Liver (tissue), 9 donors: ENCODE measurements around the gene PGGT1B. TPM values are rescaled to one million over a fixed set of nuclear protein-coding genes. Genes with fewer than 3 reads are reported as not detected.

Experiments
- DNase-seq: peaks from one replicate; pipeline ENCODE4 v3.0.0-alpha.2; 2017; ENCODE audit warnings: low spot score
- H3K27ac ChIP-seq, 2 donors: one replicate each; pipeline ENCODE4 v1.7.0; 2013; ENCODE audit warnings: inconsistent platforms in 2 of 2, low read length in 2 of 2, control low read depth in 1 of 2, low read depth in 1 of 2, mild to moderate bottlenecking in 1 of 2
- H3K27me3 ChIP-seq, 4 donors: one replicate each; pipeline versions ENCODE4 v1.6.1 to v1.7.0; 2013; ENCODE audit warnings: low read length in 3 of 4, inconsistent platforms in 1 of 4, mild to moderate bottlenecking in 1 of 4, moderate library complexity in 1 of 4; ENCODE audit not compliant: control insufficient read depth in 4 of 4, insufficient read depth in 4 of 4
- H3K36me3 ChIP-seq, 4 donors: one replicate each; pipeline versions ENCODE4 v1.6.1 to v1.7.0; 2013; ENCODE audit warnings: low read length in 3 of 4, mild to moderate bottlenecking in 3 of 4, low read depth in 1 of 4, moderate library complexity in 1 of 4; ENCODE audit not compliant: control insufficient read depth in 4 of 4, insufficient read depth in 3 of 4
- H3K4me1 ChIP-seq, 4 donors: one replicate each; pipeline versions ENCODE4 v1.6.1 to v1.7.0; 2013; ENCODE audit warnings: low read length in 3 of 4, mild to moderate bottlenecking in 3 of 4, moderate library complexity in 1 of 4; ENCODE audit not compliant: control insufficient read depth in 4 of 4, insufficient read depth in 4 of 4
- H3K4me3 ChIP-seq, 3 donors: one replicate each; pipeline versions ENCODE4 v1.6.1 to v1.7.0; 2013; ENCODE audit warnings: low read length in 3 of 3, control low read depth in 1 of 3, low read depth in 1 of 3, mild to moderate bottlenecking in 1 of 3
- H3K9ac ChIP-seq, 2 donors: one replicate each; pipeline ENCODE4 v1.7.0; 2013; ENCODE audit warnings: low read length in 2 of 2, mild to moderate bottlenecking in 2 of 2, moderate library complexity in 2 of 2, control low read depth in 1 of 2, low read depth in 1 of 2
- H3K9me3 ChIP-seq, 4 donors: one replicate each; pipeline versions ENCODE4 v1.6.1 to v1.7.0; 2013; ENCODE audit warnings: low read length in 3 of 4; ENCODE audit not compliant: control insufficient read depth in 4 of 4
- EGR1 ChIP-seq, 2 donors: IDR thresholded peaks; 2 replicates each; pipeline ENCODE4 v1.6.1; 2016 to 2018; ENCODE audit warnings: antibody characterized with exemption in 2 of 2, low read depth in 2 of 2
- FOXA1 ChIP-seq: IDR thresholded peaks from 2 replicates; pipeline ENCODE4 v1.6.1; 2016; ENCODE audit warnings: antibody characterized with exemption
- FOXA2 ChIP-seq: IDR thresholded peaks from 2 replicates; pipeline ENCODE4 v1.6.1; 2016; ENCODE audit warnings: antibody characterized with exemption
- GABPA ChIP-seq, 2 donors: IDR thresholded peaks in 1 of 2; conservative IDR thresholded peaks in 1 of 2; 2 replicates each; pipeline ENCODE4 v1.6.1; 2016; ENCODE audit warnings: antibody characterized with exemption in 2 of 2, mild to moderate bottlenecking in 1 of 2, moderate library complexity in 1 of 2
- HNF4A ChIP-seq, 2 donors: conservative IDR thresholded peaks; 2 replicates each; pipeline ENCODE4 v1.6.1; 2016; ENCODE audit warnings: antibody characterized with exemption in 2 of 2, mild to moderate bottlenecking in 2 of 2
- HNF4G ChIP-seq: IDR thresholded peaks from 2 replicates; pipeline ENCODE4 v1.6.1; 2016; ENCODE audit warnings: antibody characterized with exemption
- JUND ChIP-seq, 2 donors: IDR thresholded peaks; 2 replicates each; pipeline ENCODE4 v1.6.1; 2016; ENCODE audit warnings: antibody characterized with exemption in 2 of 2
- NR2F2 ChIP-seq: IDR thresholded peaks from 2 replicates; pipeline ENCODE4 v1.6.1; 2016; ENCODE audit warnings: antibody characterized with exemption
- RAD21 ChIP-seq, 2 donors: IDR thresholded peaks; 2 replicates each; pipeline ENCODE4 v1.6.1; 2016; ENCODE audit warnings: antibody characterized with exemption in 2 of 2, mild to moderate bottlenecking in 2 of 2
- TAF1 ChIP-seq: conservative IDR thresholded peaks from 2 replicates; pipeline ENCODE4 v1.6.1; 2016; ENCODE audit warnings: antibody characterized with exemption, mild to moderate bottlenecking
- YY1 ChIP-seq: IDR thresholded peaks from 2 replicates; pipeline ENCODE4 v1.6.1; 2016; ENCODE audit warnings: antibody characterized with exemption, mild to moderate bottlenecking
- WGBS: extraction: QIAGEN DNeasy Blood & Tissue Kit; methylation state at CpG from one replicate; pipeline ENCODE4 v1.1.7; 2013; 5-methylcytosine and 5-hydroxymethylcytosine counted together
- polyA plus RNA-seq, 2 donors: library from polyadenylated mRNA; stranded (reverse) in 1 of 2; unstranded in 1 of 2; fragments of 200-250 nt in 1 of 2; fragments of >200 nt in 1 of 2; fragmentation: Nextera tagmentation in 1 of 2; extraction: Ambion mirVana in 1 of 2; gene quantifications; one replicate each; pipeline versions ENCODE4 v1.2.1 to v1.2.3, GENCODE V29; 2013 to 2015
- total RNA-seq, 2 donors: library from RNA; depleted of rRNA; stranded (reverse); fragments of >200 nt; gene quantifications; one replicate each; pipeline ENCODE4 v1.2.3, GENCODE V29; 2014
- TF ChIP-seq, protein P1 (sequence below): IDR thresholded peaks from 2 replicates; pipeline ENCODE4 v1.6.1; 2016; ENCODE audit warnings: antibody characterized with exemption
- TF ChIP-seq, protein P2 (sequence below): IDR thresholded peaks from 2 replicates; pipeline ENCODE4 v1.6.1; 2016; ENCODE audit warnings: antibody characterized with exemption, mild to moderate bottlenecking
- TF ChIP-seq, protein P3 (sequence below): IDR thresholded peaks from 2 replicates; pipeline ENCODE4 v1.6.1; 2016; ENCODE audit warnings: antibody characterized with exemption
- donor health status: healthy.
- donor health status: healthy.
- donor health status: healthy.
- donor health status: healthy.
- donor health status: healthy.

Gene PGGT1B
- total and polyA plus RNA-seq, 4 donors = 4.9 to 15.7 (median 5.6) TPM

DNA sequence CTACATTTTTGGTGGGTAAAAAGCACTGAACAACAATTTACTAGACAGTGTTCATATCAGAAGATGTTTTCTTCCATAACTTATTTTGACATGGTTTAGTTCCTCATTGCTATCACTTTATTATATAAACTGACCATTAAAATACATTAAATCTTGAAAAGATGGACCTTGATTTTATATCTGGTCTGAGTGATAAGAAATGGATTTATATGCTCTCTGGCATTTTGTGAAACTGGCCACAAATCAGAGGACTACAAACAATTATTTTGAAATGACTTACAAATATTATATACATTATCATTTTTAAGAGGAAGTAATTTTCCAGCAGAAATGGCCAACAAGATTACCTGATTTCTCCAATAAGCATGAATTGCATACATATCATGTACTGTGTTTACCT is 69.4 kb downstream of the PGGT1B start:
- no peak overlapping the region for H3K27ac ChIP-seq
- DNase-seq = no peak
- H3K4me1 ChIP-seq = peaks cover 3 to 17% (median 15%) of the 10 kb centered on the region in 4 donors
- no peak overlapping the region for H3K4me3 ChIP-seq
- TF ChIP-seq, protein P1, sequence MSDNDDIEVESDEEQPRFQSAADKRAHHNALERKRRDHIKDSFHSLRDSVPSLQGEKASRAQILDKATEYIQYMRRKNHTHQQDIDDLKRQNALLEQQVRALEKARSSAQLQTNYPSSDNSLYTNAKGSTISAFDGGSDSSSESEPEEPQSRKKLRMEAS = no peak
- TF ChIP-seq NR2F2 (no peak), TAF1 (no peak), FOXA1 (no peak), RAD21 (IDR thresholded peaks at IDR 0.05) (no peak), HNF4G (no peak), EGR1 (IDR thresholded peaks at IDR 0.05; ENCODE audit: low read depth in 2 of 2) (no peak), FOXA2 (no peak), JUND (IDR thresholded peaks at IDR 0.05) (no peak), YY1 (no peak), GABPA (IDR thresholded peaks at IDR 0.05 in 1 of 2, conservative IDR thresholded peaks at IDR 0.05 in 1 of 2) (no peak), HNF4A (conservative IDR thresholded peaks at IDR 0.05) (no peak)
- TF ChIP-seq, protein P2, sequence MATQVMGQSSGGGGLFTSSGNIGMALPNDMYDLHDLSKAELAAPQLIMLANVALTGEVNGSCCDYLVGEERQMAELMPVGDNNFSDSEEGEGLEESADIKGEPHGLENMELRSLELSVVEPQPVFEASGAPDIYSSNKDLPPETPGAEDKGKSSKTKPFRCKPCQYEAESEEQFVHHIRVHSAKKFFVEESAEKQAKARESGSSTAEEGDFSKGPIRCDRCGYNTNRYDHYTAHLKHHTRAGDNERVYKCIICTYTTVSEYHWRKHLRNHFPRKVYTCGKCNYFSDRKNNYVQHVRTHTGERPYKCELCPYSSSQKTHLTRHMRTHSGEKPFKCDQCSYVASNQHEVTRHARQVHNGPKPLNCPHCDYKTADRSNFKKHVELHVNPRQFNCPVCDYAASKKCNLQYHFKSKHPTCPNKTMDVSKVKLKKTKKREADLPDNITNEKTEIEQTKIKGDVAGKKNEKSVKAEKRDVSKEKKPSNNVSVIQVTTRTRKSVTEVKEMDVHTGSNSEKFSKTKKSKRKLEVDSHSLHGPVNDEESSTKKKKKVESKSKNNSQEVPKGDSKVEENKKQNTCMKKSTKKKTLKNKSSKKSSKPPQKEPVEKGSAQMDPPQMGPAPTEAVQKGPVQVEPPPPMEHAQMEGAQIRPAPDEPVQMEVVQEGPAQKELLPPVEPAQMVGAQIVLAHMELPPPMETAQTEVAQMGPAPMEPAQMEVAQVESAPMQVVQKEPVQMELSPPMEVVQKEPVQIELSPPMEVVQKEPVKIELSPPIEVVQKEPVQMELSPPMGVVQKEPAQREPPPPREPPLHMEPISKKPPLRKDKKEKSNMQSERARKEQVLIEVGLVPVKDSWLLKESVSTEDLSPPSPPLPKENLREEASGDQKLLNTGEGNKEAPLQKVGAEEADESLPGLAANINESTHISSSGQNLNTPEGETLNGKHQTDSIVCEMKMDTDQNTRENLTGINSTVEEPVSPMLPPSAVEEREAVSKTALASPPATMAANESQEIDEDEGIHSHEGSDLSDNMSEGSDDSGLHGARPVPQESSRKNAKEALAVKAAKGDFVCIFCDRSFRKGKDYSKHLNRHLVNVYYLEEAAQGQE = no peak
- TF ChIP-seq, protein P3, sequence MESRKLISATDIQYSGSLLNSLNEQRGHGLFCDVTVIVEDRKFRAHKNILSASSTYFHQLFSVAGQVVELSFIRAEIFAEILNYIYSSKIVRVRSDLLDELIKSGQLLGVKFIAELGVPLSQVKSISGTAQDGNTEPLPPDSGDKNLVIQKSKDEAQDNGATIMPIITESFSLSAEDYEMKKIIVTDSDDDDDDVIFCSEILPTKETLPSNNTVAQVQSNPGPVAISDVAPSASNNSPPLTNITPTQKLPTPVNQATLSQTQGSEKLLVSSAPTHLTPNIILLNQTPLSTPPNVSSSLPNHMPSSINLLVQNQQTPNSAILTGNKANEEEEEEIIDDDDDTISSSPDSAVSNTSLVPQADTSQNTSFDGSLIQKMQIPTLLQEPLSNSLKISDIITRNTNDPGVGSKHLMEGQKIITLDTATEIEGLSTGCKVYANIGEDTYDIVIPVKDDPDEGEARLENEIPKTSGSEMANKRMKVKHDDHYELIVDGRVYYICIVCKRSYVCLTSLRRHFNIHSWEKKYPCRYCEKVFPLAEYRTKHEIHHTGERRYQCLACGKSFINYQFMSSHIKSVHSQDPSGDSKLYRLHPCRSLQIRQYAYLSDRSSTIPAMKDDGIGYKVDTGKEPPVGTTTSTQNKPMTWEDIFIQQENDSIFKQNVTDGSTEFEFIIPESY = no peak
- no peaks in the 10 kb centered on the region for H3K9me3 ChIP-seq
- no peaks in the 10 kb centered on the region for H3K36me3 ChIP-seq
- H3K9ac ChIP-seq = no peak overlapping the region
- H3K27me3 ChIP-seq = no peaks in the 10 kb centered on the region

DNA sequence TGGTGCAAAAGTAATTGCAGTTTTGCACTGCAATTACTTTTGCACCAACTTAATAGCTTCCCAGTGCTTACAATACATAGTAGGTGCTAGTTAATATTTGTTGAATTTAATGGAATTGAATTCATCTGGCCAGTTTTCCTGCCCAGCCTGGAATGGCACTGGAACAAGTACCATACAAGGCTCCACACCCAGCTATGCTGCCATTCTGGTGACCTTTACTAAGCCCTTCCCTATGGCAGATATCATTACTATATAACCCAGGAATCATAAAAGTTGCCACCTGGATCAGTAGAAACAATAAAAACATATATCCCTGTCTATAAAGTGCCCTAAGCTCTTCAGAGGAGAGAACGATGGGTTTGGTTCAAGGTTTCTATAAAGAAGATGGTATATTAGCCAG is 70.6 kb downstream of the PGGT1B start:
- H3K9ac ChIP-seq = no peak overlapping the region
- no peaks in the 10 kb centered on the region for H3K36me3 ChIP-seq
- no peaks in the 10 kb centered on the region for H3K9me3 ChIP-seq
- no peak overlapping the region for H3K27ac ChIP-seq
- no peak for DNase-seq
- H3K4me1 ChIP-seq = peaks cover 3 to 17% (median 15%) of the 10 kb centered on the region in 4 donors
- no peaks in the 10 kb centered on the region for H3K27me3 ChIP-seq
- TF ChIP-seq GABPA (IDR thresholded peaks at IDR 0.05 in 1 of 2, conservative IDR thresholded peaks at IDR 0.05 in 1 of 2) = no peak
- H3K4me3 ChIP-seq = no peak overlapping the region
- WGBS = 89% methylated on average over 1 of the region's 1 CpG
